ENCODE results near the gene ABHD15.

The ABHD15 gene

GRCh38 chr17:29514792-29515191 is 52.0 kb downstream of the ABHD15 start:
- DNase-seq: no peak

GRCh38 chr17:29510953-29511352 is 55.9 kb downstream of the ABHD15 start:
- no peak for DNase-seq
